HG03108 (cell line): Measurements from ENCODE around the gene EFNA3.
"Not testable (repeated sequence)": the region's sequence is repeated elsewhere in the genome, so short reads cannot be mapped to it uniquely, and the experiment has no call there.

Experiments
- ATAC-seq: cut with Tn5 transposase; IDR thresholded peaks from one replicate; pipeline ENCODE4 v1.9.1; 2021; ENCODE audit warnings: moderate library complexity; ENCODE audit not compliant: unreplicated experiment

The EFNA3 gene

GRCh38 chr1:155107309-155108264 lies 28.9 kb downstream of the EFNA3 start:
- no peak for ATAC-seq

DNA sequence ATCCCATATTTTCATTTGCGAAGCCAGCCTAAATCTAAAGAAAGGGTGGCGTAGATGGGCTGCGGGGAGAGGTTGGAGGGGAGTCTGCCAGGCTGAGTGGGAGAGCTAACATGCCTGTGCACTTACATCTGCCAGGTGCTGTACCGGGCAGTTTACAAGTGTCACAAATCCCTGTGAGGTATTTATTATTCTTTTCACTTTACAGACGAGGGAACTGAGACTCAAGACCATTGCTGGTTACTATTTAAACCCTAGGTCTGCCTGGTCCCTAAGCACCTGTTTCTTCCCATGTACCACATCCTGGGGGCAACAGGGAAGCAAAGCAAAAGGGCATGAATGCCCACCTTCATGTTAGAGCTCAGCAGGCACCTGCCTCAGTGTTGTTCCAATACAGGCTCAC lies 29.7 kb downstream of the EFNA3 start:
- no peak for ATAC-seq

DNA sequence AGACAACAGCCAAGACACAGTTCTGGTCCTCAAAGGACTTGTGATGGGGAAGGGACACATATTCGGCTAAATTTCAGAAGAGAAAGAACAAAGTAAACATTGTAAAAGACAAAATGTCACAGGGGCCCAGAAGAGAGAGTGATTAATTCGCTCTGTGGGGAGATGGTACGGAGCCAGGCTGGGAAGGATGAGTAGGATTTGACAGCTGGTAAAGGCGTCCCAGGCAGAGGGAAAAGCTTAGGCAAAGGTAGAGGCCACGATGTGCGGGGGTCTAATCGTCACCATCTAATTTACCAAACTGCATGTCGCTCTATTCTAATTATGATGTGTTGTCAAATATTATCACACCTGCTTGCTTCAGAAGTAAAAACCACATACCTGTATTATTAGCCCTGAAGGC lies 31.7 kb downstream of the EFNA3 start:
- no peak for ATAC-seq

DNA sequence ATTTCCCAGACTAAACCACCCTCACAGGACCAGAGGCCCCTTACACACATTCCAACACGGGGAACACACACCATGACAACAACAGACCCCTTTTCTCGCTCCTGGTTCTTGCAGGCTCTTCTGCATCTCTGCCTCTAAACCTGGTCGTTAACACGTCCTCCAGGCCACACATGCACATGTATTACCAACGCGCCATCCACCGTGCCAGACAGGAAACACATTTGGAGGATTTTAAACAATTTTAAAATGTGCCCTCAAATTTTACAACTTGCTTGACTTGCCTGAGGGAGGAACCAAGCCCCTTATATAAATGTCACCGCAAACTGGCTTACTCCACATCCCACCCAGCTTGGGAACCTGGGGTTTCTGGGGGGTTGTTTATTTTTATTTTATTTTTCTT lies 32.2 kb downstream of the EFNA3 start:
- no peak for ATAC-seq

- ATAC-seq, result no peak
These were observed 34.9 kb downstream of the EFNA3 start for GRCh38 chr1:155113450-155113980.

- no peak for ATAC-seq
These were observed 37.6 kb downstream of the EFNA3 start for GRCh38 chr1:155116113-155116764.

DNA sequence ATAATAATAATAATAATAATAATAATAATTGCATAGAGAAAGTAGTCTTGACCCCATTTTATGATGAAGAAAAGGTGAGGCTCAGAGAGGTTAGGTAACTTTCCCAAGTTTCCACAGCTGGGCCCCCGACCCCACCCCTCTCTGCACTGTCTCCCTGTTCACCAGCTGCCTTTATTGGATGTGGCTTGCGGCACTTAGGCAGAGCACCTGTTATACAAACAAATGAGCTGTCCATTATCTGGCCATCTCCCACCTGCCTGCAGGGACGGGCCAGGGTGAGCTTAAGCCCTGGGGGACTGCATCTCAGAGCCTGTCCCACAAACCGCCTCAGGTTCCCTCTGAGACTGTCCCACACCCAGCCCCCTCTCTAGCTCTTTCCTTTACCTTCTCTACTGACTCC lies 39.0 kb downstream of the EFNA3 start:
- ATAC-seq, result no peak

DNA sequence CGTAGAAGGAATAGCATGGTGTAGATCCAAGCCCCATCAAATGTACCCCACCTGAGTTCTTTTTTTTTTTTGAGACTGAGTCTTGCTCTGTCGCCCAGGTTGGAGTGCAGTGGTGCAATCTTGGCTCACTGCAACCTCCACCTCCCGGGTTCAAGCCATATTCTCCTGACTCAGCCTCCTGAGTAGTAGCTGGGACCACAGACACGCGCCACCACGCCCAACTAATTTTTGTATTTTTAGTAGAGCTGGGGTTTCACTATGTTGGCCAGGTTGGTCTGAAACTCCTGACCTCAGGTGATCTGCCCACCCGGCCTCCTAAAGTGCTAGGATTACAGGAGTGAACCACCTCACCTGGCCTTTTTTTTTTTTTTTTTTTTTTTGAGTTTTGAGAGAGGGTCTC lies 39.5 kb downstream of the EFNA3 start:
- ATAC-seq, result not testable (repeated sequence)

- no peak for ATAC-seq
These were observed 41.6 kb downstream of the EFNA3 start for GRCh38 chr1:155120253-155120652.

- ATAC-seq, result no peak
These were observed 42.6 kb downstream of the EFNA3 start for GRCh38 chr1:155121249-155121648.

DNA sequence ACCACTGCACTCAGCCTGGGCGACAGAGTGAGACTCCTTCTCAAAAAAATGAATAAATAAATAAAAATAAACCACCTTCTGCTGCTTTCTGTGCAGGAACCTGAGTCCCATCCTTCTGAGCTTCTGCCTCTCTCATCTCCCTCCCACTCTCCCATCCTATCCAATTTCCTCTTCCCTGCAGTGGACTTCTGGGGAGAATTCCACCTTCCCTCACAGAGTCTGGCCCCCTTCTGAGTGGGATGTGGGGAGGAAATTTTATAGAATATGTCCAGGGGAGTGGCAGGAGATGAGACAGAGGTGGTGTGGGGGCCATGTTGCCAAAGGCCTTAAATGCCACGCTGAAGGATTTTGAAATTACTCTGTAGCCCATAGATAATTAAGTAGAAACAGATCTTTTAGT lies 43.7 kb downstream of the EFNA3 start:
- ATAC-seq, result no peak

DNA sequence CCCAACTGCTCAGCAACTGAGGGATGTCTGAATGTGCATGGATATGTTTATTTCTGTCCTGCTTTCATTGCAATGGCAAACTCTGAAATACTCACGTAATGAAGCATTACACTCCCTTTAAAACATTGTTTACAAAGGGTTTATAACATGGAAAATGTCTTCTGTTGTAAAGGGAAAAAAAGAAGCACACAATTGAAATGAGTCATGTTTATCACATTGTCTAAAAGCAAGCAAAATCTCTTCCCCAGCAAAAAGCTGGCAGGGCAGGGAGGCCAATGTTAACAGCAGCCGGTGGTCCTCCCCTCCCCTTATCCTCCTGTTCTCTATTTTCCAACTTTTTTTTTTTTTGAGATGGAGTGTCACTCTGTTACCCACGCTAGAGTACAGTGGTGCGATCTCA lies 45.2 kb downstream of the EFNA3 start:
- ATAC-seq, result no peak

- no peak for ATAC-seq
These were observed 46.1 kb downstream of the EFNA3 start for GRCh38 chr1:155124503-155125463.

- ATAC-seq, result no peak
These were observed 46.9 kb downstream of the EFNA3 start for GRCh38 chr1:155125511-155125945.

- no peak for ATAC-seq
These were observed 47.4 kb downstream of the EFNA3 start for GRCh38 chr1:155125946-155126555.

- no peak for ATAC-seq
These were observed 48.0 kb downstream of the EFNA3 start for GRCh38 chr1:155126556-155127104.

GRCh38 chr1:155127105-155127966 lies 48.7 kb downstream of the EFNA3 start, which contains the start of gene EFNA1:
EFNA1 (plus strand) TSS chr1:155127876; CDS start chr1:155127978, 102 bp downstream.
- no peak for ATAC-seq

DNA sequence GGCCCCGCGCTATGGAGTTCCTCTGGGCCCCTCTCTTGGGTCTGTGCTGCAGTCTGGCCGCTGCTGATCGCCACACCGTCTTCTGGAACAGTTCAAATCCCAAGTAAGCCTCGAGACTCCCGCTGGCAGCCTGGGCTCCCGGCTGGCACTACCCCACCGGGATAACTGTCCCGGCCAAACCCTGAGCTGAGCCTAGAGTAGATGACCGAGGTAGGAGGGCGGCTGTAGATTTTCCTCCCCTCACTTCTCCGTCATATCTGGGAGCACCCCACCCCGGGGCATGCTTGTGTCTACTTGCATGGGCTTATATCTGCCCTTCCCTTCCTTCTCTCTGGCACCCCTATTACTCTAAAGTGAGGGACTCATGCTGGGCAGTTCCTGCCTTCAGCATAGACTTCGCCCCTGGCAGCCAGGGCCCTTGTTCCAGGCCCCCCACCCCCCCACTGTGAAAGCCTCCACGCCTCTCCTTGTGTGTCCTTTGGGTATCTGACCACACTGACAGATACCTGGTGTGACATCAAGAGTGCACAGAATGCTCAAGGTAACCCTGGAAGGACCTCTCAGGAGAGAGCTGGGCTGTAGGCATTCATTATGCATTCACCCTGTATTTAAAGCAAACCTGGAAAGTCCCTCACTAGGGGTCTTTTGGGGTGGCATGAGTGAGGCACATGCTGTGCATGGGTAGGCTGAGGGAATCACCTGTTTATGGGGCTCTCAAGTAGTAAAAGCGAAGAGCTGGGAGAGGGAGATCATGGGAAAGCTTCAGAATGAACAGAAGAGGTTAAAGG lies 49.5 kb downstream of the EFNA3 start:
- no peak for ATAC-seq
